Measurements from ENCODE around the gene APPL2. TPM values are rescaled to one million over a fixed set of nuclear protein-coding genes. Genes with fewer than 3 reads are reported as not detected.

The APPL2 gene
- total and polyA plus RNA-seq, 12 donors, result 15.9 to 122 (median 53.2) TPM

GRCh38 chr12:105271364-105271763, 35.4 kb upstream of the APPL2 start:
- TF ChIP-seq POLR2A (IDR thresholded peaks at IDR 0.05) (no peak), CTCF (IDR thresholded peaks at IDR 0.05) (no peak)
- DNase-seq, result no peak
- no peak overlapping the region for H3K4me3 ChIP-seq
- no peaks in the 10 kb centered on the region for H3K4me1 ChIP-seq (replicated peaks in 1 of 2)
- H3K9me3 ChIP-seq (replicated peaks in 1 of 3), result no peaks in the 10 kb centered on the region
- intact Hi-C loops (cut with DNase I), result no loop called here
- H3K27ac ChIP-seq, result no peak overlapping the region
- H3K36me3 ChIP-seq (replicated peaks in 1 of 2), result no peaks in the 10 kb centered on the region
- H3K27me3 ChIP-seq, result no peaks in the 10 kb centered on the region
- WGBS, 4 donors, result 86 to 93% (median 88%) methylated on average over 1 of the region's 1 CpG

- no peaks in the 10 kb centered on the region for H3K27me3 ChIP-seq
- no peaks in the 10 kb centered on the region for H3K36me3 ChIP-seq (replicated peaks in 1 of 2)
- no peak overlapping the region for H3K4me3 ChIP-seq
- intact Hi-C loops (cut with DNase I), result no loop called here
- DNase-seq, result no peak
- H3K9me3 ChIP-seq (replicated peaks in 1 of 3), result no peaks in the 10 kb centered on the region
- no peaks in the 10 kb centered on the region for H3K4me1 ChIP-seq (replicated peaks in 1 of 2)
- TF ChIP-seq POLR2A (IDR thresholded peaks at IDR 0.05) (no peak), CTCF (IDR thresholded peaks at IDR 0.05) (no peak)
- 72 to 83% (median 74%) methylated on average over 4 of the region's 4 CpGs for WGBS, 4 donors
- no peak overlapping the region for H3K27ac ChIP-seq
These were observed 34.8 kb upstream of the APPL2 start for GRCh38 chr12:105270671-105271255.

GRCh38 chr12:105267711-105268110, 31.7 kb upstream of the APPL2 start:
- WGBS, 4 donors, result 88 to 92% (median 90%) methylated on average over 4 of the region's 4 CpGs
- Histone ChIP-seq H3K27me3 (no peaks in the 10 kb centered on the region), H3K27ac (no peak overlapping the region), H3K4me1 (replicated peaks in 1 of 2) (no peaks in the 10 kb centered on the region), H3K36me3 (replicated peaks in 1 of 2) (no peaks in the 10 kb centered on the region), H3K4me3 (no peak overlapping the region), H3K9me3 (replicated peaks in 1 of 3) (no peaks in the 10 kb centered on the region)
- DNase-seq, result no peak
- intact Hi-C loops (cut with DNase I), result no loop called here
- no peak for TF ChIP-seq CTCF (IDR thresholded peaks at IDR 0.05)
- no peak for TF ChIP-seq POLR2A (IDR thresholded peaks at IDR 0.05)

- WGBS, 4 donors, result 93 to 96% (median 96%) methylated on average over 4 of the region's 4 CpGs
These were observed 28.8 kb upstream of the APPL2 start for GRCh38 chr12:105264771-105265170.

More at GRCh38 chr12:105264771-105265170, 28.8 kb upstream of the APPL2 start:
- Histone ChIP-seq H3K36me3 (replicated peaks in 1 of 2) (no peaks in the 10 kb centered on the region), H3K4me3 (no peak overlapping the region), H3K4me1 (replicated peaks in 1 of 2) (no peaks in the 10 kb centered on the region), H3K27ac (no peak overlapping the region), H3K9me3 (replicated peaks in 1 of 3) (no peaks in the 10 kb centered on the region), H3K27me3 (no peaks in the 10 kb centered on the region)
- no peak for DNase-seq
- intact Hi-C loops (cut with DNase I), result no loop called here
- no peak for TF ChIP-seq POLR2A (IDR thresholded peaks at IDR 0.05)
- TF ChIP-seq CTCF (IDR thresholded peaks at IDR 0.05), result no peak
